OCI-LY1 (cell line): ENCODE measurements around the gene RMC1.

Experiments
- CTCF ChIP-seq: fragments of 200-600 bp; sonication (generic), shearing (Covaris generic); IDR thresholded peaks from 2 replicates; pipeline ENCODE4 v1.5.1; 2017; ENCODE audit warnings: mild to moderate bottlenecking, antibody characterized with exemption, low read length, moderate library complexity, mixed read lengths
- EZH2 ChIP-seq: fragments of 200-600 bp; sonication (generic), shearing (Covaris generic); IDR thresholded peaks from 2 replicates; pipeline ENCODE4 v1.8.0; 2017; ENCODE audit warnings: borderline replicate concordance, mixed run types, mild to moderate bottlenecking, antibody characterized with exemption, low read length, moderate library complexity, mixed read lengths

DNA sequence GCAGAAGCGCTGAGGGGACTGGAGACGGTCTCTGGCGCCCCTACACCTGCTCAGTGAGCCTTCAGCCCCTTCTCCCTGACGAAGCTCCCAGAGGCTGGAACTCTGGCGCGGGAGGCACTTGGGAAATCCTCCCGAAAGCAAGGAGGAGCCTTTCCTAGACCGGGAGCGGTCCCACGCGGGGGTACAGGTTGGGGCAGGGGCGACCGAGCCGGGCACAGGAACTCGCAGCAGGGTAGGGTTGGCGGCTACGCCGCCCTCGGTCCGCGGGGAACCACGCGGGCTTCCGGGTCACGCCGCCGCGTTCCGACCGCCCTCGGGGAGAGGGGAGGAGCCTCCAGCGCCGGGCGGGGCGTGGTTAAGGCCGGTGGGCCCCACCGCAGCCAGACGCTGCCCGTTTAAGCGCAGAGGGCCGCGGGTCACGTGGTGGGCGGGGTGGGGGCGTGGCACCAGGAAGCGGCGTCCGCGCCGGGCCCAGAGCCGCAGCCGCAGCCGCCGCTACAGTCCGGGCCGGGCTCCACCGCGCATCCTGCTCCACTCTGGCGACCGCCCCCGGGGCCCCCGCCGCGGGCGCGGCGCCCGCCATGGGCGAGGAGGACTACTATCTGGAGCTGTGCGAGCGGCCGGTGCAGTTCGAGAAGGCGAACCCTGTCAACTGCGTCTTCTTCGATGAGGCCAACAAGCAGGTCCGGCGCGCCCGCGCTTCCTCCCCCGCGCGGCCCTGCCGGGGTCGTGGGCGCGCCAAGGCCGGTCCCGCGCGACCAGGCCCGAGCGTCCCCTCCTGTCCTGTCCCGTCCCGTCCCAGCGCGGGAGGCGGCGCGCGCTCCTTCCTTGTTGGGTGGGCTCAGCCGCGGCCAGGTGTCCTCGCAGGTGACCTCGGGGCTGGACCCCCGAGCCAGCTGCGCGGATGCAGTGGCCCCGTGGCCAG, at the start of gene RMC1:
- TF ChIP-seq CTCF (peak; percentile 36; the same call in 1 of the 2 replicates), EZH2 (no peak)
